Activated CD4-positive, alpha-beta T cell treated with anti-CD3 and anti-CD28 coated beads, Interleukin-2, amount 10 ng/mL, durations not matched to agents 24 days and 14 days (primary cell): ENCODE data around the gene CCL5. TPM values are rescaled to one million over a fixed set of nuclear protein-coding genes. Genes with fewer than 3 reads are reported as not detected.
"Not testable (repeated sequence)": the region's sequence is repeated elsewhere in the genome, so short reads cannot be mapped to it uniquely, and the experiment has no call there.

Source experiments
- DNase-seq: peaks from one replicate; pipeline ENCODE4 v3.0.0; 2022
- H3K27ac Mint-ChIP-seq: one replicate; pipeline ENCODE4 v1.8.0; 2022; ENCODE audit warnings: mild to moderate bottlenecking, mixed read lengths
- H3K27me3 Mint-ChIP-seq: one replicate; pipeline ENCODE4 v1.8.0; 2022; ENCODE audit warnings: mixed read lengths
- H3K36me3 Mint-ChIP-seq: one replicate; pipeline ENCODE4 v1.8.0; 2022; ENCODE audit warnings: low read depth, mild to moderate bottlenecking, mixed read lengths
- H3K4me1 Mint-ChIP-seq: one replicate; pipeline ENCODE4 v1.8.0; 2021; ENCODE audit warnings: mixed read lengths
- H3K4me3 Mint-ChIP-seq: one replicate; pipeline ENCODE4 v1.8.0; 2022; ENCODE audit warnings: mild to moderate bottlenecking, moderate library complexity, mixed read lengths
- H3K9me3 Mint-ChIP-seq: one replicate; pipeline ENCODE4 v1.8.0; 2021; ENCODE audit warnings: mixed read lengths
- intact Hi-C: fragments of 100-400 bp; cut with micrococcal nuclease; formaldehyde crosslinking; loops from one replicate; pipeline ENCODE4 v1.15.1; 2023
- total RNA-seq: library from RNA; stranded (reverse); gene quantifications from 2 replicates; pipeline ENCODE4 v1.2.3, GENCODE V29; 2022

Gene CCL5
- total RNA-seq, 1 donor from 2014 or later: 19.6 TPM

GRCh38 chr17:35906926-35907637 is 26.9 kb upstream of the CCL5 start:
- no peak for DNase-seq
- Mint-ChIP-seq H3K27me3 (no peaks in the 10 kb centered on the region), H3K9me3 (peaks cover 8% of the 10 kb centered on the region), H3K36me3 (no peaks in the 10 kb centered on the region), H3K4me1 (peaks cover 2% of the 10 kb centered on the region), H3K4me3 (no peak overlapping the region), H3K27ac (no peak overlapping the region)
- intact Hi-C loops: no loop called here

- Mint-ChIP-seq H3K4me3 (no peak overlapping the region), H3K4me1 (peaks cover 2% of the 10 kb centered on the region), H3K27me3 (no peaks in the 10 kb centered on the region), H3K27ac (no peak overlapping the region), H3K36me3 (no peaks in the 10 kb centered on the region), H3K9me3 (peaks cover 5% of the 10 kb centered on the region)
- intact Hi-C loops: no loop called here
- no peak for DNase-seq
Measured at GRCh38 chr17:35906191-35906925, 26.2 kb upstream of the CCL5 start.

- Mint-ChIP-seq H3K4me1 (peaks cover 26% of the 10 kb centered on the region), H3K27me3 (no peaks in the 10 kb centered on the region), H3K36me3 (no peaks in the 10 kb centered on the region), H3K4me3 (no peak overlapping the region), H3K27ac (no peak overlapping the region), H3K9me3 (no peaks in the 10 kb centered on the region)
- intact Hi-C loops: no loop called here
- no peak for DNase-seq
Measured at GRCh38 chr17:35903451-35903850, 23.3 kb upstream of the CCL5 start.

GRCh38 chr17:35901631-35902175 is 21.5 kb upstream of the CCL5 start:
- intact Hi-C loops: no loop called here
- H3K4me1 Mint-ChIP-seq: peaks cover 34% of the 10 kb centered on the region

GRCh38 chr17:35900708-35901480 is 20.7 kb upstream of the CCL5 start:
- DNase-seq: no peak
- Mint-ChIP-seq H3K36me3 (no peaks in the 10 kb centered on the region), H3K9me3 (no peaks in the 10 kb centered on the region), H3K4me3 (peak overlapping the region; percentile 23), H3K4me1 (peaks cover 42% of the 10 kb centered on the region), H3K27ac (no peak overlapping the region), H3K27me3 (no peaks in the 10 kb centered on the region)
- intact Hi-C loops: no loop called here

More at GRCh38 chr17:35901631-35902175, 21.5 kb upstream of the CCL5 start:
- DNase-seq: no peak
- Mint-ChIP-seq H3K9me3 (no peaks in the 10 kb centered on the region), H3K4me3 (no peak overlapping the region), H3K27ac (no peak overlapping the region), H3K36me3 (no peaks in the 10 kb centered on the region), H3K27me3 (no peaks in the 10 kb centered on the region)

- Mint-ChIP-seq H3K27me3 (no peaks in the 10 kb centered on the region), H3K4me1 (peaks cover 48% of the 10 kb centered on the region), H3K36me3 (no peaks in the 10 kb centered on the region), H3K27ac (peak overlapping the region; percentile 58), H3K9me3 (no peaks in the 10 kb centered on the region), H3K4me3 (peak overlapping the region; percentile 23)
- DNase-seq: no peak
- intact Hi-C loops: no loop called here
Measured at GRCh38 chr17:35900280-35900679, 20.1 kb upstream of the CCL5 start.

GRCh38 chr17:35898283-35899070 is 18.3 kb upstream of the CCL5 start:
- intact Hi-C loops: loop anchor here (1.0 to 10.0 kb wide), 2 partner anchors 9 to 176 kb away; no protein-coding TSS in a partner anchor
- DNase-seq: peak; percentile 69
- H3K4me1 Mint-ChIP-seq: peaks cover 50% of the 10 kb centered on the region
- H3K27ac Mint-ChIP-seq: peak overlapping the region; percentile 71
- no peaks in the 10 kb centered on the region for H3K27me3 Mint-ChIP-seq
- no peaks in the 10 kb centered on the region for H3K9me3 Mint-ChIP-seq
- H3K36me3 Mint-ChIP-seq: peaks cover 2% of the 10 kb centered on the region
- H3K4me3 Mint-ChIP-seq: peak overlapping the region; percentile 27

GRCh38 chr17:35897772-35898171 is 17.6 kb upstream of the CCL5 start:
- not testable (repeated sequence) for H3K36me3 Mint-ChIP-seq, H3K9me3 Mint-ChIP-seq, H3K27me3 Mint-ChIP-seq, DNase-seq
- peak overlapping the region; percentile 69 for H3K27ac Mint-ChIP-seq
- intact Hi-C loops: loop anchor here (1.0 to 10.0 kb wide), 2 partner anchors 8 to 177 kb away; no protein-coding TSS in a partner anchor
- peak overlapping the region; percentile 18 for H3K4me3 Mint-ChIP-seq
- H3K4me1 Mint-ChIP-seq: peaks cover 54% of the 10 kb centered on the region

GRCh38 chr17:35895636-35896587 is 15.8 kb upstream of the CCL5 start:
- peak overlapping the region; percentile 54 for H3K4me3 Mint-ChIP-seq
- DNase-seq: peak; percentile 79
- H3K36me3 Mint-ChIP-seq: peaks cover 2% of the 10 kb centered on the region
- peaks cover 4% of the 10 kb centered on the region for H3K9me3 Mint-ChIP-seq
- intact Hi-C loops: loop anchor here (1.0 to 10.0 kb wide), 2 partner anchors 16 to 179 kb away; partner anchors contain the start of gene CCL5
- H3K4me1 Mint-ChIP-seq: peaks cover 66% of the 10 kb centered on the region
- H3K27me3 Mint-ChIP-seq: no peaks in the 10 kb centered on the region
- peak overlapping the region; percentile 94 for H3K27ac Mint-ChIP-seq

GRCh38 chr17:35894206-35894605 is 14.0 kb upstream of the CCL5 start:
- Mint-ChIP-seq H3K9me3 (peaks cover 4% of the 10 kb centered on the region), H3K27me3 (no peaks in the 10 kb centered on the region), H3K36me3 (peaks cover 2% of the 10 kb centered on the region), H3K27ac (peak overlapping the region; percentile 21), H3K4me1 (peaks cover 68% of the 10 kb centered on the region), H3K4me3 (no peak overlapping the region)
- DNase-seq: no peak
- intact Hi-C loops: loop anchor here (10.0 kb wide), 1 partner anchor 181 kb away; no protein-coding TSS in a partner anchor

- no peak for DNase-seq
- peaks cover 3% of the 10 kb centered on the region for H3K36me3 Mint-ChIP-seq
- H3K9me3 Mint-ChIP-seq: peaks cover 4% of the 10 kb centered on the region
- H3K27ac Mint-ChIP-seq: no peak overlapping the region
- H3K4me1 Mint-ChIP-seq: peaks cover 69% of the 10 kb centered on the region
- no peak overlapping the region for H3K4me3 Mint-ChIP-seq
- no peaks in the 10 kb centered on the region for H3K27me3 Mint-ChIP-seq
- intact Hi-C loops: loop anchor here (2.0 to 10.0 kb wide), 2 partner anchors 37 to 181 kb away; partner anchors contain the start of gene RDM1
Measured at GRCh38 chr17:35893751-35894150, 13.6 kb upstream of the CCL5 start.
